CD4-positive, alpha-beta T cell (primary cell): ENCODE data around the gene AIFM3. TPM values are rescaled to one million over a fixed set of nuclear protein-coding genes. Genes with fewer than 3 reads are reported as not detected.
"Not testable (repeated sequence)": the region's sequence is repeated elsewhere in the genome, so short reads cannot be mapped to it uniquely, and the experiment has no call there.

Experiments used
- ATAC-seq: fragments of 200-7000 bp; cut with Tn5 transposase; one replicate; pipeline ENCODE4 v1.10.0; 2022; ENCODE audit warnings: mild to moderate bottlenecking; ENCODE audit not compliant: poor library complexity
- CTCF ChIA-PET: fragments of 350-600 bp; sonication (Branson Sonifier 250); formaldehyde crosslinking; loops from one replicate; lab custom pipeline; 2021; ENCODE audit warnings: antibody characterized with exemption, inconsistent platforms; lab: Charles Lee
- POLR2A ChIA-PET: fragments of 350-600 bp; sonication (Branson Sonifier 250); formaldehyde crosslinking; loops from one replicate; lab custom pipeline; 2021; ENCODE audit warnings: antibody characterized with exemption, inconsistent platforms; lab: Charles Lee
- DNase-seq, 14 experiments: peaks; one replicate each; pipeline ENCODE4 v3.0.0-alpha.2; 2013 to 2020; ENCODE audit warnings: mixed read lengths in 2 of 14
- H3K27ac ChIP-seq, 2 donors: one replicate each; pipeline versions ENCODE4 v1.5.1 to v1.7.0; 2013; ENCODE audit warnings: low read length in 2 of 2, low read depth in 1 of 2, mild to moderate bottlenecking in 1 of 2
- H3K27me3 ChIP-seq, 2 experiments: 1 replicate in 1 of 2; 2 replicates in 1 of 2; pipeline versions ENCODE4 v1.6.1 to v1.7.0; 2013; ENCODE audit warnings: low read length in 2 of 2, control low read depth in 1 of 2, mild to moderate bottlenecking in 1 of 2, moderate library complexity in 1 of 2; ENCODE audit not compliant: insufficient read depth in 2 of 2, control insufficient read depth in 1 of 2
- H3K36me3 ChIP-seq: one replicate; pipeline ENCODE4 v1.6.1; 2013; ENCODE audit warnings: low read length, control low read depth; ENCODE audit not compliant: insufficient read depth
- H3K4me1 ChIP-seq: one replicate; pipeline ENCODE4 v1.6.1; 2013; ENCODE audit warnings: low read length, control low read depth; ENCODE audit not compliant: insufficient read depth
- H3K4me3 ChIP-seq: one replicate; pipeline ENCODE4 v1.5.1; 2013; ENCODE audit warnings: mild to moderate bottlenecking, low read length, moderate library complexity
- H3K9me3 ChIP-seq, 2 experiments: 1 replicate in 1 of 2; 2 replicates in 1 of 2; pipeline versions ENCODE4 v1.6.1 to v1.7.0; 2013; ENCODE audit warnings: low read length in 2 of 2, mild to moderate bottlenecking in 2 of 2, control low read depth in 1 of 2, moderate library complexity in 1 of 2; ENCODE audit not compliant: control insufficient read depth in 1 of 2, insufficient read depth in 1 of 2
- H3K27ac Mint-ChIP-seq: one replicate; pipeline ENCODE4 v1.8.0; 2020; ENCODE audit warnings: mixed read lengths
- H3K27me3 Mint-ChIP-seq: one replicate; pipeline ENCODE4 v1.8.0; 2021; ENCODE audit warnings: mixed read lengths
- H3K36me3 Mint-ChIP-seq: one replicate; pipeline ENCODE4 v1.8.0; 2021; ENCODE audit warnings: low read depth, mixed read lengths
- H3K4me1 Mint-ChIP-seq: one replicate; pipeline ENCODE4 v1.8.0; 2021; ENCODE audit warnings: low read depth, mixed read lengths
- H3K4me3 Mint-ChIP-seq: one replicate; pipeline ENCODE4 v1.8.0; 2020; ENCODE audit warnings: mild to moderate bottlenecking, mixed read lengths
- H3K9me3 Mint-ChIP-seq: one replicate; pipeline ENCODE4 v1.8.0; 2020; ENCODE audit warnings: mixed read lengths
- CTCF ChIP-seq: fragments of 200-600 bp; IDR thresholded peaks from one replicate; pipeline ENCODE4 v1.8.0; 2022; ENCODE audit warnings: antibody characterized with exemption, mild to moderate bottlenecking
- intact Hi-C, 2 experiments: fragments of 100-400 bp; cut with DNase I in 1 of 2; cut with micrococcal nuclease in 1 of 2; formaldehyde crosslinking; loops; one replicate each; pipeline versions ENCODE4 v1.15.1 to v1.9.0; 2023 to 2025; cut with DNase I, micrococcal nuclease
- total RNA-seq, 174 experiments: library from RNA in 2 of 174; stranded (reverse) in 2 of 174; gene quantifications; one replicate each; pipeline ENCODE4 v1.2.3 and lab custom pipeline; 2021 to 2026

AIFM3 gene
- total RNA-seq, 2 experiments from 2014 or later, result 0.34 to 0.41 TPM

DNA sequence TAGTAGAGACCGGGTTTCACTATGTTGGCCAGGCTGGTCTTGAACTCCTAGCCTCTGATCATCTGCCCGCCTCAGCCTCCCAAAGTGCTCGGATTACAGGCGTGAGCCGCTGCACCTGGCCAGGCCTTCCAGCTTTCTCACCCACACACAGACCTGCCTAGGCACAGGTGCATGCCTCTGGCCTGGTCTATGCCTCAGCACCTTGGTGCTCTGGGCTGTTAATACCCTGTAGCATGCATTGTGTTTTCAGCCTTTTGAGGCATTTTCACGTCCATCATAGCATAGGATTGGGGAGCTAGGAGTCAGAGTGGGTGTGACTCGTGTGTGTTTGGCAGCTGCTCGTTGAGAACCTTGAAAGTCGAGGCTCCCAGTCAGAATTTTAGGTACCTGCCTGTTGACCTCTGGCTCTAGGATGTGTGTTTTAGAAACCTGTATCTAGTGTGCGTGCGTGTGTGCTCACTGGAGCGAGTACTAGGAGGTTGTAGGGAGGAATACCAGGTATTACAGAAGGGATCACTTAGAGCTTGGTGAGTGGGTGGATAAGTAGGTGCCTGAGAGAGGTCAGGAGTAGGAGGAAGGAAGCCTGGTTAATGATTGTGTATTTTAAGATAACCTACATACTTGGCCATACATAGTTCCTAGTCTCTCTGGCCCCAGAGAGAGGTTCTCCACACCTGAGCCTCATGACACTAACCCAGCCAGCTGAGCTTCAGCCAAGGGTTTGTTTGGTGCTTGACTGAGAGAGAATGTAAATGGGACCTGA lies 29.8 kb upstream of the AIFM3 start:
- ChIA-PET CTCF (interaction anchor here (0.8 to 1.8 kb wide), 3 partner anchors 9 to 20 kb away, joined by 4 to 8 read pairs (median 5); partner anchors contain the start of gene CRKL), POLR2A (interaction anchor here (0.8 to 1.3 kb wide), 3 partner anchors 16 to 45 kb away, joined by 3 to 4 read pairs (median 3); partner anchors contain the start of genes CRKL and LZTR1)
- intact Hi-C loops, result no loop called here
- ATAC-seq (no peak), DNase-seq (no peak)
- H3K27me3 Mint-ChIP-seq, result no peaks in the 10 kb centered on the region
- Histone ChIP-seq H3K36me3 (peaks cover 44% of the 10 kb centered on the region), H3K27me3 (no peaks in the 10 kb centered on the region), H3K4me1 (peaks cover 64% of the 10 kb centered on the region), H3K27ac (no peak overlapping the region), H3K4me3 (no peak overlapping the region), H3K9me3 (no peaks in the 10 kb centered on the region)
- H3K9me3 Mint-ChIP-seq, result no peaks in the 10 kb centered on the region
- peak overlapping the region; percentile 18 for H3K27ac Mint-ChIP-seq
- H3K4me3 Mint-ChIP-seq, result peak overlapping the region; percentile 40
- no peak for TF ChIP-seq CTCF
- peaks cover 86% of the 10 kb centered on the region for H3K36me3 Mint-ChIP-seq
- peaks cover 82% of the 10 kb centered on the region for H3K4me1 Mint-ChIP-seq

GRCh38 chr22:20937794-20938671 lies 29.0 kb upstream of the AIFM3 start:
- H3K27ac Mint-ChIP-seq, result no peak overlapping the region
- no peak overlapping the region for H3K4me3 Mint-ChIP-seq
- no peaks in the 10 kb centered on the region for H3K9me3 Mint-ChIP-seq
- Histone ChIP-seq H3K4me1 (peaks cover 62% of the 10 kb centered on the region), H3K9me3 (no peaks in the 10 kb centered on the region), H3K4me3 (no peak overlapping the region), H3K36me3 (peaks cover 46% of the 10 kb centered on the region), H3K27me3 (no peaks in the 10 kb centered on the region), H3K27ac (no peak overlapping the region)
- TF ChIP-seq CTCF, result no peak
- intact Hi-C loops, result no loop called here
- ATAC-seq (no peak), DNase-seq (no peak)
- H3K4me1 Mint-ChIP-seq, result peaks cover 84% of the 10 kb centered on the region
- peaks cover 86% of the 10 kb centered on the region for H3K36me3 Mint-ChIP-seq
- POLR2A ChIA-PET, result interaction anchor here (0.8 to 1.3 kb wide), 3 partner anchors 17 to 44 kb away, joined by 3 to 4 read pairs (median 3); partner anchors contain the start of genes CRKL and LZTR1
- H3K27me3 Mint-ChIP-seq, result no peaks in the 10 kb centered on the region
- CTCF ChIA-PET, result interaction anchor here (0.8 to 1.8 kb wide), 3 partner anchors 10 to 21 kb away, joined by 4 to 8 read pairs (median 5); partner anchors contain the start of gene CRKL

DNA sequence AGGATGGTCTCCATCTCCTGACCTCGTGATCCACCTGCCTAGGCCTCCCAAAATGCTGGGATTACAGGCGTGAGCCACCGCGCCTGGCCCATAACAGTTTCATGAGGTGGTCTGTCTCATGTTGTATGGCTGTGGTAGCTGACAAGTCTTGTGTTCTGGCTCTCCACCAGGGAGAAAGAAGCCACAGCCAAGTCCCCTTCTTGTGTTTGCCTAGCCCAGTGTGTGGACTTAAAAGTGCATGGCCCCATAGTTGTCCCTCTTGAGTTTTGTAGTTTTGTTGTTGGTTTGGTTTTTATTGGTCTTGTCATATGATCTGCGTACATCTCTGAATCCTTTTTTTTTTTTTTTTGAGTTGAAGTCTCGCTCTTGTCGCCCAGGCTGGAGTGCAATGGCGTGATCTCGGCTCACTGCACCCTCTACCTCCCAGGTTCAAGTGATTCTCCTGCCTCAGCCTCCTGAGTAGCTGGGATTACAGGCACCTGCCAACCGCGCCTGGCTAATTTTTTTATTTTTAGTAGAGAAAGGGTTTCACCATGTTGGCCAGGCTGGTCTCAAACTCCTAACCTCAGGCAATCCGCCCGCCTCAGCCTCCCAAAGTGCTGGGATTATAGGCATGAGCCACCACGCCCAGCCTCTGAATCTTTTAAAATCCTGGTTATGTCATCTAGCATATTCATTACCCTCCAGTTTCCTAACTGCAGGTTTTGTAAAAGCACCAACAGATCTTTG lies 27.4 kb upstream of the AIFM3 start:
- H3K9me3 ChIP-seq, DNase-seq, H3K9me3 Mint-ChIP-seq, intact Hi-C loops, H3K27me3 ChIP-seq, H3K4me3 ChIP-seq, H3K4me3 Mint-ChIP-seq, H3K27me3 Mint-ChIP-seq, POLR2A ChIA-PET, H3K27ac ChIP-seq, H3K27ac Mint-ChIP-seq, ATAC-seq: not testable (repeated sequence)
- peaks cover 84% of the 10 kb centered on the region for H3K36me3 Mint-ChIP-seq
- Histone ChIP-seq H3K4me1 (peaks cover 65% of the 10 kb centered on the region), H3K36me3 (peaks cover 39% of the 10 kb centered on the region)
- CTCF ChIA-PET, result interaction anchor here (1.7 kb wide), 1 partner anchor 23 kb away, joined by 5 read pairs; no protein-coding TSS in a partner anchor
- H3K4me1 Mint-ChIP-seq, result peaks cover 82% of the 10 kb centered on the region
